GM11168 (cell line): ENCODE data around the gene ANP32A.

Experiments
- in situ Hi-C: fragments of 300-500 bp; cut with MboI; formaldehyde crosslinking; loops from one replicate; pipeline ENCODE4 v1.12.0; 2022; ENCODE audit warnings: low sequenced_read_pairs; ENCODE audit not compliant: unreplicated experiment

The ANP32A gene

GRCh38 chr15:68800875-68801274, 19.8 kb downstream of the ANP32A start:
- in situ Hi-C loops: no loop called here

- in situ Hi-C loops: no loop called here
Measured at GRCh38 chr15:68798346-68799094, 22.2 kb downstream of the ANP32A start.

GRCh38 chr15:68797599-68798345, 22.9 kb downstream of the ANP32A start:
- in situ Hi-C loops: no loop called here

GRCh38 chr15:68797191-68797590, 23.5 kb downstream of the ANP32A start:
- in situ Hi-C loops: no loop called here

- in situ Hi-C loops: no loop called here
Measured at GRCh38 chr15:68796576-68796975, 24.1 kb downstream of the ANP32A start.

GRCh38 chr15:68795298-68795848, 25.3 kb downstream of the ANP32A start:
- in situ Hi-C loops: no loop called here

GRCh38 chr15:68794863-68795262, 25.8 kb downstream of the ANP32A start:
- in situ Hi-C loops: no loop called here

GRCh38 chr15:68794307-68794706, 26.4 kb downstream of the ANP32A start:
- in situ Hi-C loops: no loop called here

- in situ Hi-C loops: no loop called here
Measured at GRCh38 chr15:68793776-68794175, 26.9 kb downstream of the ANP32A start.

- in situ Hi-C loops: no loop called here
Measured at GRCh38 chr15:68792901-68793766, 27.6 kb downstream of the ANP32A start.

GRCh38 chr15:68791431-68792283, 29.0 kb downstream of the ANP32A start:
- in situ Hi-C loops: no loop called here

- in situ Hi-C loops: no loop called here
Measured at GRCh38 chr15:68790910-68791309, 29.8 kb downstream of the ANP32A start.

- in situ Hi-C loops: no loop called here
Measured at GRCh38 chr15:68790242-68790575, 30.5 kb downstream of the ANP32A start.

GRCh38 chr15:68789534-68790241, 31.0 kb downstream of the ANP32A start:
- in situ Hi-C loops: no loop called here

GRCh38 chr15:68789091-68789490, 31.6 kb downstream of the ANP32A start:
- in situ Hi-C loops: no loop called here

- in situ Hi-C loops: no loop called here
Measured at GRCh38 chr15:68788264-68788624, 32.5 kb downstream of the ANP32A start.

GRCh38 chr15:68787609-68788263, 33.0 kb downstream of the ANP32A start:
- in situ Hi-C loops: no loop called here

GRCh38 chr15:68786753-68787152, 33.9 kb downstream of the ANP32A start:
- in situ Hi-C loops: no loop called here

GRCh38 chr15:68785541-68785940, 35.2 kb downstream of the ANP32A start:
- in situ Hi-C loops: no loop called here
